ENCODE results near the gene DOK3.

DNA sequence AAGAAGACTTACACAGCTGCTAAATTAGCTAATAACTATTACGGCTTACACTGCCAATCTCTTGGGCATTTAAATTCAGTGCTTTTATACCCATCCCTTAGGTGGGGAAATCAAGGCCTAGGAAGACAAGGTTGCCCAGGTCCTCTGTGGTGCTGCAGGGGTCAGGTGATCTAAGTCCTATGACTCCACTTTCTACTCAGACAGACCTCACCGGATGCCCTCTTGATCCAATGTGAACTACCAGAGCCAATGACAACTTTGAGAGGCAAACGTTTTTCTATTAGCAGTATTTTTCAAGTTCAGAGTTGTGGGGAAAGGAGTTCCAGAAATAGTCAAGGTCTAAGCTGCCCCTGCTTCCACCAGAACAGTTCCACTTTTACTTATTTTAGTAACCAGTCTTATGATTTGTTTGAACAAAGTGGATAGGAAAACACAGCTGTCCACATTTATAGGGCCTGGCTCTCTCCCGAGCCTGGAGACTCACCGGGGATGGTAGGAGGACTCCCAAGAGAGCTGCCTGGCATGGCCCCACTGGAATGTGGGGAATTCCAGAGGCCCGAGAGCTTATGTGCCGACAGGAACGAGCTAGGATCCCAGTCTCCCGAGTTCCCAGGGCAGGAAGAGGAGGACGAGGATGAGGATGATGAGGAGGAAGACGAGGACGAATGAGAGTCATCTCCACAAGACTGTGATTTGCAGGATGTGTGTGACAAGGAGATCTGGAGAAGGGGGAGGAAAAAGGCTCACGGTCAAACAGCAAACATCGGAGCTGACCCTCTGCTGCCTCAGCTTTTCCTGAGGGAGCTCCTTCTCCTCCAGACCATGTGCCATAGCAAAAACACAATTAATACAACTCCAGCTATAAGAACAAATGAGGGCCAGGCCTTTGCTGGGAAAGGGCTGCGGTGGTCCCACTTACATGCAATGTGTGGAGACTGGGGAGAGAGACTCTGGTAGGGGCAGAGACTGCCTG, 28.0 kb upstream of the DOK3 start:
- no peak for TF ChIP-seq EZH2phosphoT487 (IDR thresholded peaks at IDR 0.05; ENCODE audit: borderline replicate concordance)
- TF ChIP-seq, protein P1, sequence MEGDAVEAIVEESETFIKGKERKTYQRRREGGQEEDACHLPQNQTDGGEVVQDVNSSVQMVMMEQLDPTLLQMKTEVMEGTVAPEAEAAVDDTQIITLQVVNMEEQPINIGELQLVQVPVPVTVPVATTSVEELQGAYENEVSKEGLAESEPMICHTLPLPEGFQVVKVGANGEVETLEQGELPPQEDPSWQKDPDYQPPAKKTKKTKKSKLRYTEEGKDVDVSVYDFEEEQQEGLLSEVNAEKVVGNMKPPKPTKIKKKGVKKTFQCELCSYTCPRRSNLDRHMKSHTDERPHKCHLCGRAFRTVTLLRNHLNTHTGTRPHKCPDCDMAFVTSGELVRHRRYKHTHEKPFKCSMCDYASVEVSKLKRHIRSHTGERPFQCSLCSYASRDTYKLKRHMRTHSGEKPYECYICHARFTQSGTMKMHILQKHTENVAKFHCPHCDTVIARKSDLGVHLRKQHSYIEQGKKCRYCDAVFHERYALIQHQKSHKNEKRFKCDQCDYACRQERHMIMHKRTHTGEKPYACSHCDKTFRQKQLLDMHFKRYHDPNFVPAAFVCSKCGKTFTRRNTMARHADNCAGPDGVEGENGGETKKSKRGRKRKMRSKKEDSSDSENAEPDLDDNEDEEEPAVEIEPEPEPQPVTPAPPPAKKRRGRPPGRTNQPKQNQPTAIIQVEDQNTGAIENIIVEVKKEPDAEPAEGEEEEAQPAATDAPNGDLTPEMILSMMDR (conservative IDR thresholded peaks at IDR 0.05; ENCODE audit: low read length) = no peak
